ENCODE measurements around the gene DBF4. TPM values are rescaled to one million over a fixed set of nuclear protein-coding genes. Genes with fewer than 3 reads are reported as not detected.
"Not testable (repeated sequence)": the region's sequence is repeated elsewhere in the genome, so short reads cannot be mapped to it uniquely, and the experiment has no call there.

Gene DBF4
- total and polyA plus RNA-seq, 9 of the 15 experiments (the other 6 are each of a cell fraction or from before 2014, with no cell fraction given), result 37.8 to 145 (median 104) TPM

GRCh38 chr7:87907136-87907906 is 31.0 kb downstream of the DBF4 start:
- WGBS (ENCODE audit: insufficient coverage, low coverage, missing lambda C conversion rate), result 92% methylated on average over 3 of the region's 3 CpGs
- H3K27me3 ChIP-seq (ENCODE audit: control insufficient read depth in 2 of 2, insufficient read depth in 2 of 2, low read length in 2 of 2); DNase-seq (ENCODE audit: extremely low read depth in 1 of 4, low spot score in 3 of 4); H3K4me1 ChIP-seq (replicated peaks in 1 of 2; ENCODE audit: control insufficient read depth in 2 of 2, insufficient read depth in 2 of 2, low read length in 2 of 2); ATAC-seq; H3K4me3 ChIP-seq; intact Hi-C loops (cut with micrococcal nuclease); H3K9ac ChIP-seq (ENCODE audit: insufficient read depth in 1 of 2, low read depth in 2 of 2, low read length in 2 of 2); H2AFZ ChIP-seq (ENCODE audit: low read depth, low read length); H3K79me2 ChIP-seq (ENCODE audit: control insufficient read depth, insufficient read depth, low read length); in situ Hi-C loops (cut with MboI); H3K9me3 ChIP-seq (replicated peaks; ENCODE audit: control insufficient read depth, insufficient read depth, low read depth, low read length); H3K4me2 ChIP-seq (ENCODE audit: insufficient read depth, low read length); H4K20me1 ChIP-seq (replicated peaks; ENCODE audit: control insufficient read depth, insufficient read depth, low read length); CTCF ChIA-PET (ENCODE audit: low intra/inter-chr PET ratio); H3K27ac ChIP-seq (ENCODE audit: extremely low read depth, low read depth, low read length); H3K9me1 ChIP-seq (ENCODE audit: control insufficient read depth, insufficient read depth, low read length): not testable (repeated sequence)
- peaks cover 56% of the 10 kb centered on the region for H3K36me3 ChIP-seq (ENCODE audit: control insufficient read depth, insufficient read depth, low read length)
- TSS peak; percentile 29 for BruUV-seq (replicated peaks)
- FAIRE-seq, result peak; percentile 69
- POLR2A ChIA-PET, result interaction anchor here (0.6 kb wide), 1 partner anchor 27 kb away, joined by 3 read pairs; no protein-coding TSS in a partner anchor
- TF ChIP-seq FOXA3 (CRISPR knock-in tag; conservative IDR thresholded peaks at IDR 0.05 in 1 of 2, IDR thresholded peaks at IDR 0.05 in 1 of 2), result peak in 1 of 2 experiments; percentile 77; a peak in 2 of 4 replicates
- peak; percentile 27 for TF ChIP-seq POLR2B (IDR thresholded peaks at IDR 0.05; ENCODE audit: low read depth, partially characterized antibody)

- BruUV-seq (replicated peaks); H3K4me2 ChIP-seq (ENCODE audit: insufficient read depth, low read length); H3K9me3 ChIP-seq (replicated peaks; ENCODE audit: control insufficient read depth, insufficient read depth, low read depth, low read length); in situ Hi-C loops (cut with MboI); H2AFZ ChIP-seq (ENCODE audit: low read depth, low read length); H3K27me3 ChIP-seq (ENCODE audit: control insufficient read depth in 2 of 2, insufficient read depth in 2 of 2, low read length in 2 of 2); H3K9me1 ChIP-seq (ENCODE audit: control insufficient read depth, insufficient read depth, low read length); DNase-seq (ENCODE audit: extremely low read depth in 1 of 4, low spot score in 3 of 4); FAIRE-seq; H3K4me1 ChIP-seq (replicated peaks in 1 of 2; ENCODE audit: control insufficient read depth in 2 of 2, insufficient read depth in 2 of 2, low read length in 2 of 2); H3K4me3 ChIP-seq; H3K79me2 ChIP-seq (ENCODE audit: control insufficient read depth, insufficient read depth, low read length); H4K20me1 ChIP-seq (replicated peaks; ENCODE audit: control insufficient read depth, insufficient read depth, low read length); intact Hi-C loops (cut with micrococcal nuclease); POLR2A ChIA-PET; H3K9ac ChIP-seq (ENCODE audit: insufficient read depth in 1 of 2, low read depth in 2 of 2, low read length in 2 of 2); H3K27ac ChIP-seq (ENCODE audit: extremely low read depth, low read depth, low read length): not testable (repeated sequence)
- CTCF ChIA-PET (ENCODE audit: low intra/inter-chr PET ratio), result interaction anchor here (0.7 kb wide), 1 partner anchor 254 kb away, joined by 3 read pairs; no protein-coding TSS in a partner anchor
- H3K36me3 ChIP-seq (ENCODE audit: control insufficient read depth, insufficient read depth, low read length), result peaks cover 43% of the 10 kb centered on the region
- WGBS (ENCODE audit: insufficient coverage, low coverage, missing lambda C conversion rate), result 89% methylated on average over 4 of the region's 4 CpGs
- ATAC-seq, result peak; percentile 73
- TF ChIP-seq E2F8 (IDR thresholded peaks at IDR 0.05; ENCODE audit: low read depth, partially characterized antibody) (peak; percentile 30), POLR2B (IDR thresholded peaks at IDR 0.05; ENCODE audit: low read depth, partially characterized antibody) (peak; percentile 61), ZBTB33 (CRISPR knock-in tag; IDR thresholded peaks at IDR 0.05) (peak; percentile 51; the same call in 1 of the 2 replicates), POLR2AphosphoS5 (IDR thresholded peaks at IDR 0.05; ENCODE audit: control insufficient read depth, insufficient read depth, low read depth, low read length) (peak; percentile 62; the same call in 1 of the 2 replicates)
- TF ChIP-seq, protein P1, sequence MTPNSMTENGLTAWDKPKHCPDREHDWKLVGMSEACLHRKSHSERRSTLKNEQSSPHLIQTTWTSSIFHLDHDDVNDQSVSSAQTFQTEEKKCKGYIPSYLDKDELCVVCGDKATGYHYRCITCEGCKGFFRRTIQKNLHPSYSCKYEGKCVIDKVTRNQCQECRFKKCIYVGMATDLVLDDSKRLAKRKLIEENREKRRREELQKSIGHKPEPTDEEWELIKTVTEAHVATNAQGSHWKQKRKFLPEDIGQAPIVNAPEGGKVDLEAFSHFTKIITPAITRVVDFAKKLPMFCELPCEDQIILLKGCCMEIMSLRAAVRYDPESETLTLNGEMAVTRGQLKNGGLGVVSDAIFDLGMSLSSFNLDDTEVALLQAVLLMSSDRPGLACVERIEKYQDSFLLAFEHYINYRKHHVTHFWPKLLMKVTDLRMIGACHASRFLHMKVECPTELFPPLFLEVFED (CRISPR knock-in tag; conservative IDR thresholded peaks at IDR 0.05), result 0 out of 2 replicates have a peak, but pooled peaks have one; percentile 25
Measured at GRCh38 chr7:87908814-87909213, 32.5 kb downstream of the DBF4 start.

All from K562 (cell line).